Measurements from ENCODE around the gene PPM1G.
"Not testable (repeated sequence)": the region's sequence is repeated elsewhere in the genome, so short reads cannot be mapped to it uniquely, and the experiment has no call there.

The PPM1G gene

GRCh38 chr2:27376151-27376865, 33.1 kb downstream of the PPM1G start:
- DNase-seq = no peak

DNA sequence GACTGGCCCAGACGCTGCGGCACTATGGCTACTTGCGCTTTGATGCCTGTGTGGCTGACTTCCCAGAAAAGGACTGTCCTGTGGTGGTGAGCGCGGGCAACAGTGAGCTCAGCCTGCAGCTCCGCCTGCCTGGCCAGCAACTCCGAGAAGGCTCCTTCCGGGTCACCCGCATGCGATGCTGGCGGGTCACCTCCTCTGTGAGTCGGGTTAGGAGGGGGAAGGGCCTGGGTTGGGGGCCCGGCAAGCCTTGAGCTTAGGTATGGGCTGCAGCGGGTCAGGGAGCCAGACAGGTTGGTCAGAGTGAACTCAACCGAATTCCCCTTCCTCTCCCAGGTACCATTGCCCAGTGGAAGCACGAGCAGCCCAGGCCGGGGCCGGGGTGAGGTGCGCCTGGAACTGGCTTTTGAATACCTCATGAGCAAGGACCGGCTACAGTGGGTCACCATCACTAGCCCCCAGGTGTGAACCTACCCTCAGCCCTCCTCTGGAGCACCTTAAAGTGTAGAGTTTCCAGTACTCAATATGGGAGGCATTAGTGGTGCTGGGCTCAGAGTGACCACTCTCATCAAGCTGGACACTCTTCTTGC, 33.8 kb downstream of the PPM1G start:
- no peak for DNase-seq

DNA sequence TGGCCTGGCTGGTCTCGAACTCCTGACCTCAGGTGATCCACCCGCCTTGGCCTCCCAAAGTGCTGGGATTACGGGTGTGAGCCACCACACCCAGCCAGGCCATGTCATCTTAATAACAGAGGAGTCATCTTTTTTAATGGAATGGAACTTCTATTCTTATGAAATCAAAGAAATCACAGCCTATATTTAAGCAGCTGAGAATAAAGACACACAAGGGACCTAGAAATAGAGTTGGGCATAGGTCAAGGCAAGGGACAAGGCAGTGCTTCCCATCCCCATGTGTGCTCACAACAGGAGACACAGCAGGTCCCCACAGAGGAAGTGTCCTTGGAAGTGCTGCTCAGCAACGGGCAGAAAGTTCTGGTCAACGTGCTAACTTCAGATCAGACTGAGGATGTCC, 35.8 kb downstream of the PPM1G start:
- no peak for DNase-seq

DNA sequence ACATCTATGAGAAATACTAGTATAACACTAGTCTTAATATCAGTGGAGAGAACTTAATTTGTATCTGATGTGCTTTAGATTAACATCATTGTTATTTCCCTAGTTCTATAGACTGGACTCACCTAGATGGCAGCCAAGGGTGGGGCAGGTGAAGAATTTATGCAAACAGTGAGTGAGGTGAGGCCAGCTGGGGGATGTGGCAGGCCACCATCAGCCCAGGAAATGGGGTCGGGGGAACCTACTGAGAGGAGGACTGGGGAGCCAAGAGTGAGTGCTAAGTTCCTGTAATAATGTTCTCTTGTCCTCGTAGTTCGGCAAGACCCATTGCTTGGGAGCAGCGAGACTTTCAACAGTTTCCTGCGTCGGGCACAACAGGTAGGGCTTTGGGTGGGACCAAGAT, 36.5 kb downstream of the PPM1G start:
- DNase-seq = no peak

DNA sequence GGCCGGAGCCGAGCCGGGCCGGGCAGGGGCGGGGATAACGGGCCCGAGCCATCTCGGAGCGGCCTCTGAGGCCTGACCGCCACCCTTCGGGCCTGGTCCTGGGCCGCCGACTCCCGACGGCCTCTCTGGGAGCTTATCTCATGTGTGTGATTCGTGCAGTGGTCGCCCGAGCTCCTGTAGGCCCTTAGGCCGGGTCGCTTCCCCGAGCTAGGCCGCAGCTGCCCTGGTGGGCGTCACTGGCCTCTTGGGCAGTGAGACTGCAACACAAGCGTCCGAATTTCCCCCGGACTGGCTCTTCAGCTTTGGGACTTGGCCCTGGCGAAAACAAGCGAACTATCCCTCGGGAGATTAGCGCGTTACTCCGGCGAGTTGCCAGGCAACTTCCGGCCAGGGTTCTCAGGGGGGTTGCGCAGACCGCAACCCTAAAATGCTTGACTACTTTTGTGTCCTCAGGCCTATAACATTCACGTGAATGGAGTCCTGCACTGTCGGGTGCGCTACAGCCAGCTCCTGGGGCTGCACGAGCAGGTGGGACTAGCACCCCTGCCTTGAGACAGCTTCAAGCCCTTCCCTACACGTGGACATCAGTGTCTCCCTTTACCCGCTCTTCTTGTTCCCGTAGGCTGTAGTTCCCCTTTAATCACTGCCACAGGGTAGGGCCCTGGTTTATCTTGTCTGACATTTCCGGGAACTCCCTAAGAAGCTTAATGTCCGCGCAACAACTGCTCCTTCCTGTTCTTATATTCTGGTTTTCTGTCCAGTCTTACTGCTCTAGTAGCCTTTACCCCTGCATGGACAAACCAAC, 38.4 kb downstream of the PPM1G start:
- DNase-seq = peak in 8 of 58 donors; percentile 41 to 64 (median 46)

GRCh38 chr2:27370026-27370815, 39.2 kb downstream of the PPM1G start, which contains the start of the genes EIF2B4 and SNX17:
TSS of gene EIF2B4 (minus strand) at chr2:27370338. CDS start at chr2:27370314, 24 bp downstream.
TSS of gene SNX17 (plus strand) at chr2:27370616. CDS start at chr2:27370744, 128 bp downstream.
- DNase-seq = peak; percentile 94 to 100 (median 99)

DNA sequence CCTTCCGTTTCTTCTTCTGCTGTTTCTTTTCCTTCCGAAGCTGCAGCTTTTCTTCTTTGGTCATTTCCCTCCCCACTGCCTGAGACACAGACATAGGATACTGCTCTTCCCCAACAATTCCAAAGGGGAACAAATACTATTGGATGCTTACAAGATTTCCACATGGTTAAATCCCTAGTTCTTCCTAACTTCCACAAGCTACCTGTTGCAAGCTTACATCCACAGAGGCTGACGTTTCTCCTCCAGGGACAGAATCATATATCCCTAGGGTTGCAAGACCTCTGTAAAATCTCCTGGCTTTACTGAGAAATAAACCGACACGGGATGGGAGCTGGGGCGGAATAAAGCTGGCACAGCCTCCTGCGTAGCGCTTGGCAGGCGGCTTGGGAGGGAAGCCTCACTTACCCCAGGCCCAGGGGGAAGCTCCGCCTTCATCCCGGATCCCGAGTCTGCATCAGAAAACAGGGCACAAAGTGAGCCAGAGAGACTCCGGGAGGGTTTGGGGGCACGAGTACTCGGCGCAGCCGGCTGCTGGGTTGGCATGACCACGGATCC, 39.8 kb downstream of the PPM1G start:
- peak in 33 of 58 donors; percentile 17 to 76 (median 56) for DNase-seq

- DNase-seq = no peak
These were observed 45.5 kb downstream of the PPM1G start for GRCh38 chr2:27363933-27364332.

GRCh38 chr2:27362678-27363420, 46.5 kb downstream of the PPM1G start:
- no peak for DNase-seq

- DNase-seq = peak; percentile 77 to 100 (median 96)
These were observed 52.8 kb downstream of the PPM1G start, which contains the start of gene GTF3C2 for GRCh38 chr2:27356382-27357181. TSS of gene GTF3C2 (minus strand) at chr2:27356764. CDS start at chr2:27343554, 13,210 bp downstream.

GRCh38 chr2:27356056-27356381, 53.4 kb downstream of the PPM1G start:
- DNase-seq = peak in 7 of 58 donors; percentile 15 to 53 (median 44)

DNA sequence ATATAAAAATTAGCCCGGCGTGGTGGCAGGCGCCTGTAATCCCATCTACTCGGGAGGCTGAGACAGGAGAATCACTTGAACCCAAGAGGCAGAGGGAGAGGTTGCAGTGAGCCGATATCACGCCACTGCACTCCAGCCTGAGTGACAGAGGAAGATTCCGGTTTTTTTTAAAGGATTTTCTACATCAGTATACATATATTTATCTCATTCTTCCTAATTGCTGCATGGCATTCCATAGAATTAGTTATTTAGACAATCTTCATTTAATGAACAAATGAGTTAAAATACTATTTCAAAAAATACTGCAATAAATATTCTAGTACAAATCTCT, 54.8 kb downstream of the PPM1G start:
- no peak for DNase-seq

- DNase-seq = no peak
These were observed 55.4 kb downstream of the PPM1G start for GRCh38 chr2:27353762-27354596.

DNA sequence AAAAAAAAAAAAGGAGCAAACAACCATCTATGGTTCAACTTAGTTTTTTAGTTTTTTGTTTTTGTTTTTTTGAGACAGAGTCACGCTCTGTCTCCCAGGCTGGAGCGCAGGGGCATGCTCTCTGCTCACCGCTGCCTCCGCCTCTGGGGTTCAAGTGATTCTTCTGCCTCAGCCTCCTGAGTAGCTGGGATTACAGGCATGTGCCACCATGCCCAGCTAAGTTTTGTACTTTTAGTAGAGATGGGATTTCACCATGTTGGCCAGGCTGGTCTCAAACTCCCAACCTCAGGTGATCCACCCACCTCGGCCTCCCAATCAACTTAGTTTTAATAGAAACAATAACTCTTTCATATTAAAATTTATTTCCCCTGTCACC, 56.0 kb downstream of the PPM1G start:
- not testable (repeated sequence) for DNase-seq

- no peak for DNase-seq
These were observed 57.4 kb downstream of the PPM1G start for GRCh38 chr2:27351802-27352598.

- DNase-seq = no peak
These were observed 59.2 kb downstream of the PPM1G start for GRCh38 chr2:27350106-27350693.

GRCh38 chr2:27347641-27348040, 61.8 kb downstream of the PPM1G start:
- no peak for DNase-seq

Measured in anterior cingulate cortex (tissue), 58 donors.